Brain pericyte (primary cell): ENCODE data around the gene CDK13.
"Not testable (repeated sequence)": the region's sequence is repeated elsewhere in the genome, so short reads cannot be mapped to it uniquely, and the experiment has no call there.

Source experiments
- DNase-seq: peaks from one replicate; pipeline ENCODE4 v3.0.0-alpha.2; 2012; ENCODE audit warnings: low read depth, low spot score

CDK13 gene

DNA sequence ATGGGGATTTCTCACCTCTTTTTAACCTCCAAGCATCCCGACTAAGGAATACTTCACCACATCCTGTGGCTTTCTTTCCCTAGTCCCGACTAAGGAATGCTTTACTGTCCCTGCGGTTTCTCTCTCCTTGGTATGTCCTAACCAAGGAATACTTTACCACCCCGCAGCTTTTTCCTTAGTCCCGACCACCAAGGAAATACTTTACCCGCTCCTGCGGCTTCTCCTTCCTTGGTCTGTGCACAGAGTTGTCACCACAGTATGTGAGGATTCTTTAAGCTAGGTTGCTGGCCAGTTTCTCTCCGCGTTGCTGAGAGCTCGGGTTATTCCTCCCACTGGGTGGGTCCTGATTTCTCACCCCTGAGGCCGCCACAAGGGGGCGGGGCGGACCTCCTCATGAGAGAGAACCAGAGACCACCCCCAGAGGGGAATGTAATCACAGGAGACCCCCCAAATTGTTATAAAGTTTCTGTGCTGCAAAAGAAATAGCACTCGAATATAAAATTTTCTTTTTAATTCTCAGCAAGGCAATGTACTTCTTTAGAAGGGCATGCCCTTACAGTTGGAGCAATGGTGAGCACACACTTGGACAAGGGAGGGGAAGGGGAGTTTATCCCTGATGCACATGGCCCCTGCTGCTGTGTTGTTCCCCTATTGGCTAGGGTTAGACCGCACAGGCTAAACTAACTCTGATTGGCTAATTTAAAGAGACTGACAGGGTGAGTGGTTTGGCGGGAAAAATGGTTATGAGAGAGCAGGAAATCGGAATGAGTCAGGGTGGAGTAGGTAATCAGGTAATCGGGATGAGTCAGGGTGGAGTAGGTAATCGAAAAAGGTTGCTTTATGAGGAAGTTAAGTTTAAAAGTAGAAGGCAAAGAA lies 197.6 kb downstream of the CDK13 start:
- DNase-seq = no peak

DNA sequence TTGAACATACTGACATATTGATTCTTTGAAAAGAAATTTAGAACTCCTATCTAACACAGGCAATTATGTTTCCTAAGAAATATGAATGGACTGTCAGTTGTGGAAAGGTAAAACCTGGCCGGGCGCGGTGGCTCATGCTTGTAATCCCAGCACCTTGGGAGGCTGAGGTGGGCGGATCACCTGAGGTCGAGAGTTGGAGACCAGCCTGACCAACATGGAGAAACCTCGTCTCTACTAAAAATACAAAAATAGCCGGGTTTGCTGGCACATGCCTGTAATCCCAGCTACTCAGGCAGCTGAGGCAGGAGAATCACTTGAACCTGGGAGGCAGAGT lies 198.2 kb downstream of the CDK13 start:
- not testable (repeated sequence) for DNase-seq

DNA sequence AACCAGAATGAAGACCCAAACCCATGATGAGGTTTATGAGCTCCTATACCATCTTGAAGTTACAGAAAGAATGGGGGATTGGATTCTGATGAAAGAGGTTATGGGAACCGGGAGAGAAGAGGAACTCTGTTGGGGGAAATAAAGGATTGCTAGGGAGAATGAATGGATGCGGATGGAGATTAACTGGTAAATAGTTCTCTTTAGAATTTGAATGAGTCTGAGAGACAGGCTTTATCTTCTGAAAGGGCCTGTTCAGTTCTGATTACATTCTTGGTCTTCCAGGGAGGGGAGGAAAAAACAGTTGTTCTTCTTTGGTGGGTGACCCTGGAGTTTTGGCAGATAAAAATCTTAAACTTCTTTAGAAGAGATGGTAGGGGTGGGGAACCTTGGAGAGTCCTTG lies 198.6 kb downstream of the CDK13 start:
- no peak for DNase-seq
